CD8-positive, alpha-beta memory T cell (primary cell): Measurements from ENCODE around the gene PTS. TPM values are rescaled to one million over a fixed set of nuclear protein-coding genes. Genes with fewer than 3 reads are reported as not detected.

ENCODE experiments used
- CTCF ChIA-PET: fragments of 350-600 bp; sonication (Branson Sonifier 250); formaldehyde crosslinking; loops from one replicate; lab custom pipeline; 2021; ENCODE audit warnings: antibody characterized with exemption; lab: Charles Lee
- POLR2A ChIA-PET: fragments of 350-600 bp; sonication (Branson Sonifier 250); formaldehyde crosslinking; loops from one replicate; lab custom pipeline; 2021; ENCODE audit warnings: antibody characterized with exemption; lab: Charles Lee
- DNase-seq, 5 donors: peaks; one replicate each; pipeline versions ENCODE4 v3.0.0 to v3.0.0-alpha.2; 2020 to 2022; ENCODE audit warnings: mixed read lengths in 1 of 5
- H3K27ac ChIP-seq: one replicate; pipeline ENCODE4 v1.7.0; 2013; ENCODE audit warnings: low read depth, mild to moderate bottlenecking, low read length, moderate library complexity
- H3K27me3 ChIP-seq: 2 replicates; pipeline ENCODE4 v1.7.0; 2013; ENCODE audit warnings: low read length, mild to moderate bottlenecking; ENCODE audit not compliant: insufficient read depth, poor library complexity, severe bottlenecking
- H3K36me3 ChIP-seq: 2 replicates; pipeline ENCODE4 v1.7.0; 2013; ENCODE audit warnings: mild to moderate bottlenecking, low read length, moderate library complexity; ENCODE audit not compliant: insufficient read depth
- H3K4me1 ChIP-seq: 2 replicates; pipeline ENCODE4 v1.7.0; 2013; ENCODE audit warnings: mild to moderate bottlenecking, low read length, moderate library complexity; ENCODE audit not compliant: insufficient read depth
- H3K4me3 ChIP-seq: 2 replicates; pipeline ENCODE4 v1.7.0; 2013; ENCODE audit warnings: mild to moderate bottlenecking, low read length
- H3K9me3 ChIP-seq: 2 replicates; pipeline ENCODE4 v1.7.0; 2013; ENCODE audit warnings: mild to moderate bottlenecking, low read length
- H3K27ac Mint-ChIP-seq, 8 donors: one replicate each; pipeline ENCODE4 v1.8.0; 2020 to 2021; ENCODE audit warnings: mixed read lengths in 8 of 8, mild to moderate bottlenecking in 6 of 8, inconsistent platforms in 3 of 8, moderate library complexity in 3 of 8
- H3K27me3 Mint-ChIP-seq, 2 donors: one replicate each; pipeline ENCODE4 v1.8.0; 2020 to 2021; ENCODE audit warnings: mixed read lengths in 2 of 2, mild to moderate bottlenecking in 1 of 2, moderate library complexity in 1 of 2
- H3K36me3 Mint-ChIP-seq, 3 donors: one replicate each; pipeline ENCODE4 v1.8.0; 2020 to 2021; ENCODE audit warnings: mixed read lengths in 3 of 3, inconsistent platforms in 1 of 3, mild to moderate bottlenecking in 1 of 3
- H3K4me1 Mint-ChIP-seq, 3 donors: one replicate each; pipeline ENCODE4 v1.8.0; 2020 to 2021; ENCODE audit warnings: mixed read lengths in 3 of 3, inconsistent platforms in 1 of 3, mild to moderate bottlenecking in 1 of 3
- H3K4me3 Mint-ChIP-seq, 7 donors: one replicate each; pipeline ENCODE4 v1.8.0; 2020 to 2021; ENCODE audit warnings: mixed read lengths in 7 of 7, mild to moderate bottlenecking in 6 of 7, moderate library complexity in 4 of 7, inconsistent platforms in 2 of 7
- H3K9me3 Mint-ChIP-seq, 5 donors: one replicate each; pipeline ENCODE4 v1.8.0; 2020 to 2022; ENCODE audit warnings: mixed read lengths in 5 of 5, mild to moderate bottlenecking in 3 of 5, moderate library complexity in 2 of 5, inconsistent platforms in 1 of 5
- polyA plus RNA-seq: library from polyadenylated mRNA; unstranded; fragments of 300-500 nt; fragmentation: Illumina TruSeq; gene quantifications from one replicate; pipeline ENCODE4 v1.2.3, GENCODE V29; 2021
- total RNA-seq, 2 experiments: library from RNA; stranded (reverse); gene quantifications; one replicate each; pipeline ENCODE4 v1.2.3, GENCODE V29; 2021

Gene PTS
- total and polyA plus RNA-seq, 3 experiments from 2014 or later: 11.6 to 40.8 (median 38.4) TPM

GRCh38 chr11:112267188-112267591, 41.0 kb downstream of the PTS start:
- H3K36me3 ChIP-seq: no peaks in the 10 kb centered on the region
- ChIA-PET POLR2A (no interaction called here), CTCF (interaction anchor here (1.6 to 2.1 kb wide), 2 partner anchors 13 to 48 kb away, joined by 5 to 6 read pairs; no protein-coding TSS in a partner anchor)
- H3K36me3 Mint-ChIP-seq: peaks cover 0 to 6% (median 2%) of the 10 kb centered on the region in 3 donors
- H3K4me3 Mint-ChIP-seq: no peak overlapping the region
- H3K9me3 Mint-ChIP-seq: no peaks in the 10 kb centered on the region
- H3K27me3 ChIP-seq: no peaks in the 10 kb centered on the region
- H3K27ac ChIP-seq: no peak overlapping the region
- no peak overlapping the region for H3K4me3 ChIP-seq
- no peak overlapping the region for H3K27ac Mint-ChIP-seq
- no peaks in the 10 kb centered on the region for H3K9me3 ChIP-seq
- H3K27me3 Mint-ChIP-seq: no peaks in the 10 kb centered on the region
- no peak for DNase-seq
- H3K4me1 Mint-ChIP-seq: no peaks in the 10 kb centered on the region
- no peaks in the 10 kb centered on the region for H3K4me1 ChIP-seq

- Mint-ChIP-seq H3K4me3 (no peak overlapping the region), H3K36me3 (peaks cover 0 to 6% (median 2%) of the 10 kb centered on the region in 3 donors), H3K4me1 (no peaks in the 10 kb centered on the region), H3K9me3 (no peaks in the 10 kb centered on the region), H3K27ac (no peak overlapping the region), H3K27me3 (no peaks in the 10 kb centered on the region)
- Histone ChIP-seq H3K4me1 (no peaks in the 10 kb centered on the region), H3K4me3 (no peak overlapping the region), H3K27ac (no peak overlapping the region), H3K36me3 (no peaks in the 10 kb centered on the region), H3K27me3 (no peaks in the 10 kb centered on the region), H3K9me3 (no peaks in the 10 kb centered on the region)
- no peak for DNase-seq
- POLR2A ChIA-PET: no interaction called here
- CTCF ChIA-PET: interaction anchor here (2.0 kb wide), 1 partner anchor 12 kb away, joined by 15 read pairs; no protein-coding TSS in a partner anchor
Measured at GRCh38 chr11:112268406-112268805, 42.2 kb downstream of the PTS start.

GRCh38 chr11:112269139-112269538, 42.9 kb downstream of the PTS start:
- Histone ChIP-seq H3K4me1 (no peaks in the 10 kb centered on the region), H3K4me3 (no peak overlapping the region), H3K27ac (no peak overlapping the region), H3K9me3 (no peaks in the 10 kb centered on the region), H3K27me3 (no peaks in the 10 kb centered on the region), H3K36me3 (no peaks in the 10 kb centered on the region)
- no peak overlapping the region for H3K4me3 Mint-ChIP-seq
- DNase-seq: no peak
- H3K27ac Mint-ChIP-seq: peak overlapping the region in 1 of 8 donors; percentile 5
- H3K27me3 Mint-ChIP-seq: no peaks in the 10 kb centered on the region
- H3K9me3 Mint-ChIP-seq: no peaks in the 10 kb centered on the region
- POLR2A ChIA-PET: no interaction called here
- no peaks in the 10 kb centered on the region for H3K4me1 Mint-ChIP-seq
- peaks cover 0 to 6% (median 2%) of the 10 kb centered on the region in 3 donors for H3K36me3 Mint-ChIP-seq
- CTCF ChIA-PET: interaction anchor here (2.0 kb wide), 1 partner anchor 11 kb away, joined by 15 read pairs; no protein-coding TSS in a partner anchor

GRCh38 chr11:112270551-112271180, 44.4 kb downstream of the PTS start:
- Histone ChIP-seq H3K9me3 (no peaks in the 10 kb centered on the region), H3K4me3 (no peak overlapping the region), H3K36me3 (no peaks in the 10 kb centered on the region), H3K27ac (no peak overlapping the region), H3K4me1 (no peaks in the 10 kb centered on the region), H3K27me3 (no peaks in the 10 kb centered on the region)
- Mint-ChIP-seq H3K9me3 (no peaks in the 10 kb centered on the region), H3K4me1 (no peaks in the 10 kb centered on the region), H3K27me3 (no peaks in the 10 kb centered on the region), H3K4me3 (peak overlapping the region in 1 of 7 donors; percentile 44), H3K27ac (peak overlapping the region in 1 of 8 donors; percentile 8), H3K36me3 (peaks cover 0 to 6% (median 2%) of the 10 kb centered on the region in 3 donors)
- ChIA-PET POLR2A (no interaction called here), CTCF (interaction anchor here (0.8 to 1.5 kb wide), 2 partner anchors 10 to 44 kb away, joined by 3 to 12 read pairs; partner anchors contain the start of gene PTS)
- DNase-seq: no peak

GRCh38 chr11:112271242-112271641, 45.0 kb downstream of the PTS start:
- no peak overlapping the region for H3K27ac ChIP-seq
- no peaks in the 10 kb centered on the region for H3K4me1 ChIP-seq
- no peak overlapping the region for H3K27ac Mint-ChIP-seq
- no peak for DNase-seq
- no peak overlapping the region for H3K4me3 Mint-ChIP-seq
- POLR2A ChIA-PET: no interaction called here
- H3K9me3 ChIP-seq: no peaks in the 10 kb centered on the region
- H3K4me3 ChIP-seq: no peak overlapping the region
- CTCF ChIA-PET: interaction anchor here (0.8 to 1.5 kb wide), 2 partner anchors 9 to 45 kb away, joined by 3 to 12 read pairs; partner anchors contain the start of gene PTS
- no peaks in the 10 kb centered on the region for H3K4me1 Mint-ChIP-seq
- H3K36me3 Mint-ChIP-seq: peaks cover 0 to 6% (median 4%) of the 10 kb centered on the region in 3 donors
- no peaks in the 10 kb centered on the region for H3K9me3 Mint-ChIP-seq
- no peaks in the 10 kb centered on the region for H3K27me3 ChIP-seq
- H3K27me3 Mint-ChIP-seq: peaks cover 0 to under 1% of the 10 kb centered on the region in 2 donors
- no peaks in the 10 kb centered on the region for H3K36me3 ChIP-seq

- Mint-ChIP-seq H3K4me1 (no peaks in the 10 kb centered on the region), H3K4me3 (no peak overlapping the region), H3K36me3 (peaks cover 0 to 6% (median 4%) of the 10 kb centered on the region in 3 donors), H3K9me3 (no peaks in the 10 kb centered on the region), H3K27me3 (peaks cover 0 to 3% of the 10 kb centered on the region in 2 donors), H3K27ac (peak overlapping the region in 2 of 8 donors; percentile 38 to 80)
- no peak for DNase-seq
- H3K9me3 ChIP-seq: no peaks in the 10 kb centered on the region
- H3K27me3 ChIP-seq: no peaks in the 10 kb centered on the region
- no peak overlapping the region for H3K27ac ChIP-seq
- H3K36me3 ChIP-seq: no peaks in the 10 kb centered on the region
- POLR2A ChIA-PET: no interaction called here
- CTCF ChIA-PET: interaction anchor here (12.4 kb wide), 1 partner anchor 52 kb away, joined by 198 read pairs; no protein-coding TSS in a partner anchor
- no peaks in the 10 kb centered on the region for H3K4me1 ChIP-seq
- H3K4me3 ChIP-seq: no peak overlapping the region
Measured at GRCh38 chr11:112273066-112273465, 46.8 kb downstream of the PTS start.

GRCh38 chr11:112274007-112274783, 48.0 kb downstream of the PTS start:
- Mint-ChIP-seq H3K36me3 (peaks cover 0 to 5% (median 4%) of the 10 kb centered on the region in 3 donors), H3K27me3 (peaks cover 0 to 3% of the 10 kb centered on the region in 2 donors), H3K4me1 (no peaks in the 10 kb centered on the region), H3K9me3 (no peaks in the 10 kb centered on the region), H3K4me3 (no peak overlapping the region), H3K27ac (no peak overlapping the region)
- Histone ChIP-seq H3K4me3 (no peak overlapping the region), H3K27me3 (no peaks in the 10 kb centered on the region), H3K36me3 (no peaks in the 10 kb centered on the region), H3K9me3 (no peaks in the 10 kb centered on the region), H3K27ac (no peak overlapping the region), H3K4me1 (no peaks in the 10 kb centered on the region)
- POLR2A ChIA-PET: interaction anchor here (0.6 kb wide), 1 partner anchor 336 kb away, joined by 4 read pairs; no protein-coding TSS in a partner anchor
- DNase-seq: no peak
- CTCF ChIA-PET: interaction anchor here (0.7 to 12.4 kb wide), 3 partner anchors 9 to 53 kb away, joined by 3 to 198 read pairs (median 3); no protein-coding TSS in a partner anchor
